Measurements from ENCODE around the gene ITGA4.

The ITGA4 gene

DNA sequence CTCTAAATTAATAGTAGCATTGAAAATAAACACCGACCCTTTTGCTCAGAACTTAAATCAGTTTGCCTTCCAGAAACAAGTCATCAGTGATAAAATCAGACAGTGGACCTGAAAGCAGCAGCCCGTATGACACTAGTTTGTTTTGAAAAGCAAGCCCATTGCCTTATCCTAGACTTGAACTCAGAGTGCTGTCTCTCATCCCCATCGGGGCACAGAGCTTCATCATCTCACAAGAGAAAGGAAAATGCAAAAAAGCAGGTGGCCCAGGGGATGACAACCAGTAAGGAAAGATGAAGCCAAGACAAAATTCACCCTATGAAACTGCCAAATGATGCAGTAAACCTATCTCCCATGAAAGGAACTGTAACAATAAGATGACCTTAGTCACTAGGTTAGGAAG is 128.5 kb downstream of the ITGA4 start:
- no peak for ATAC-seq (ENCODE audit: low read depth)
- H3K36me3 Mint-ChIP-seq, result no peaks in the 10 kb centered on the region
- no peak overlapping the region for H3K4me3 Mint-ChIP-seq
- H3K27ac Mint-ChIP-seq, result no peak overlapping the region
- DNase-seq (ENCODE audit: low spot score in 2 of 2), result no peak
- H3K4me1 Mint-ChIP-seq, result peaks cover 11% of the 10 kb centered on the region
- H3K9me3 Mint-ChIP-seq, result no peaks in the 10 kb centered on the region
- H3K27me3 Mint-ChIP-seq, result peaks cover 18% of the 10 kb centered on the region
